Fibroblast of lung (primary cell): Measurements from ENCODE around the gene UPP2. TPM values are rescaled to one million over a fixed set of nuclear protein-coding genes. Genes with fewer than 3 reads are reported as not detected.

Experiments used
- DNase-seq, 2 donors: peaks; one replicate each; pipeline versions ENCODE4 v3.0.0 to v3.0.0-alpha.2; 2010; ENCODE audit warnings: low read depth in 2 of 2
- H2AFZ ChIP-seq: 2 replicates; pipeline ENCODE4 v1.5.1; 2012; ENCODE audit warnings: low read length, control low read depth, inconsistent platforms
- H3K27ac ChIP-seq: 2 replicates; pipeline ENCODE4 v1.5.1; 2011; ENCODE audit warnings: low read length, control low read depth; ENCODE audit not compliant: insufficient read depth
- H3K27me3 ChIP-seq: 2 replicates; pipeline ENCODE4 v1.5.1; 2011; ENCODE audit warnings: mild to moderate bottlenecking, low read length; ENCODE audit not compliant: control insufficient read depth, insufficient read depth
- H3K36me3 ChIP-seq: 2 replicates; pipeline ENCODE4 v1.5.1; 2011; ENCODE audit warnings: low read length; ENCODE audit not compliant: control insufficient read depth, insufficient read depth
- H3K4me1 ChIP-seq: 2 replicates; pipeline ENCODE4 v1.5.1; 2011; ENCODE audit warnings: low read length; ENCODE audit not compliant: control insufficient read depth, insufficient read depth; ENCODE audit errors: extremely low read depth
- H3K4me2 ChIP-seq: 2 replicates; pipeline ENCODE4 v1.5.1; 2011; ENCODE audit warnings: low read length, control low read depth; ENCODE audit not compliant: insufficient read depth; ENCODE audit errors: extremely low read depth
- H3K4me3 ChIP-seq, 4 experiments: fragments of 200-600 bp in 1 of 4; sonication (generic) in 1 of 4; replicated peaks in 1 of 4; 2 replicates each; pipeline ENCODE4 v1.5.1; 2011 to 2016; ENCODE audit warnings: low read length in 4 of 4, low read depth in 3 of 4, mild to moderate bottlenecking in 3 of 4, control low read depth in 2 of 4, inconsistent platforms in 1 of 4, mixed read lengths in 1 of 4; ENCODE audit not compliant: insufficient read depth in 1 of 4; ENCODE audit errors: control extremely low read depth in 1 of 4
- H3K79me2 ChIP-seq: 2 replicates; pipeline ENCODE4 v1.5.1; 2012; ENCODE audit warnings: mild to moderate bottlenecking, low read length, inconsistent platforms; ENCODE audit not compliant: control insufficient read depth, insufficient read depth
- H3K9ac ChIP-seq: 2 replicates; pipeline ENCODE4 v1.5.1; 2011; ENCODE audit warnings: mild to moderate bottlenecking, low read length, control low read depth; ENCODE audit not compliant: insufficient read depth
- H3K9me3 ChIP-seq: 2 replicates; pipeline ENCODE4 v1.5.1; 2012; ENCODE audit warnings: low read depth, low read length; ENCODE audit not compliant: control insufficient read depth, insufficient read depth
- H4K20me1 ChIP-seq: 2 replicates; pipeline ENCODE4 v1.5.1; 2011; ENCODE audit warnings: low read length; ENCODE audit not compliant: control insufficient read depth, insufficient read depth; ENCODE audit errors: extremely low read depth
- EZH2 ChIP-seq: IDR thresholded peaks from 2 replicates; pipeline ENCODE4 v1.5.1; 2012; ENCODE audit warnings: low read length, control low read depth, mild to moderate bottlenecking; ENCODE audit errors: missing control alignments
- polyA plus RNA-seq, 2 donors: library from polyadenylated mRNA; depleted of rRNA in 1 of 2; stranded (reverse) in 1 of 2; unstranded in 1 of 2; fragments of >200 nt; gene quantifications; 2 replicates each; pipeline ENCODE4 v1.2.1, GENCODE V29; 2011 to 2012; ENCODE audit warnings: missing spikeins in 1 of 2
- total RNA-seq: library from RNA; depleted of rRNA; stranded (reverse); fragments of >200 nt; gene quantifications from 2 replicates; pipeline ENCODE4 v1.2.1, GENCODE V29; 2014
- TF ChIP-seq, protein P1 (sequence below), 2 donors: IDR thresholded peaks in 1 of 2; conservative IDR thresholded peaks in 1 of 2; 1 replicate in 1 of 2; 2 replicates in 1 of 2; pipeline ENCODE4 v1.5.1; 2011 to 2012; ENCODE audit warnings: low read length in 2 of 2, control low read depth in 1 of 2, inconsistent platforms in 1 of 2, low read depth in 1 of 2, mild to moderate bottlenecking in 1 of 2

The UPP2 gene
- total and polyA plus RNA-seq, 2 donors (not counting 1 experiment from before 2014, with no cell fraction given): not detected

DNA sequence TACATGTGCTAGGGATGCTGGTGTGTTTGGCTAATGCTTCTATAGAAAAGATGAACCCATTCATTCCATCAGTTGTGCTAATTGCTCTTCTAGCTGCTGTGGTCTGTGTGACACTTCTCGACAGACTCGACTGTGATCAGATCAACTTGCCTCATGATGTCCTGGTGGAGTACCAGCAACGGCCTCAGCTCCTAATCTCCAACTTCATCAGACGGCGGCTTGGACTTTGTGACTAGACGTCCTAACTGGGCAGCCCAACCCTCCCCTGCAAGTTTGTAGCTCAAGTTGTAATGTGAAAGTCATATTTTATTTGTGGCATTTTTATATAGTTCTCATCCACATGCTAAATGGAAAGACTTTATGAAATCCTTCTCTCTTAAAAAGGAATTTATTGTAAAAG lies 33.0 kb downstream of the UPP2 start:
- TF ChIP-seq EZH2: no peak
- TF ChIP-seq, protein P1, sequence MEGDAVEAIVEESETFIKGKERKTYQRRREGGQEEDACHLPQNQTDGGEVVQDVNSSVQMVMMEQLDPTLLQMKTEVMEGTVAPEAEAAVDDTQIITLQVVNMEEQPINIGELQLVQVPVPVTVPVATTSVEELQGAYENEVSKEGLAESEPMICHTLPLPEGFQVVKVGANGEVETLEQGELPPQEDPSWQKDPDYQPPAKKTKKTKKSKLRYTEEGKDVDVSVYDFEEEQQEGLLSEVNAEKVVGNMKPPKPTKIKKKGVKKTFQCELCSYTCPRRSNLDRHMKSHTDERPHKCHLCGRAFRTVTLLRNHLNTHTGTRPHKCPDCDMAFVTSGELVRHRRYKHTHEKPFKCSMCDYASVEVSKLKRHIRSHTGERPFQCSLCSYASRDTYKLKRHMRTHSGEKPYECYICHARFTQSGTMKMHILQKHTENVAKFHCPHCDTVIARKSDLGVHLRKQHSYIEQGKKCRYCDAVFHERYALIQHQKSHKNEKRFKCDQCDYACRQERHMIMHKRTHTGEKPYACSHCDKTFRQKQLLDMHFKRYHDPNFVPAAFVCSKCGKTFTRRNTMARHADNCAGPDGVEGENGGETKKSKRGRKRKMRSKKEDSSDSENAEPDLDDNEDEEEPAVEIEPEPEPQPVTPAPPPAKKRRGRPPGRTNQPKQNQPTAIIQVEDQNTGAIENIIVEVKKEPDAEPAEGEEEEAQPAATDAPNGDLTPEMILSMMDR (conservative IDR thresholded peaks at IDR 0.05 in 1 of 2, IDR thresholded peaks at IDR 0.05 in 1 of 2; ENCODE audit: low read depth in 1 of 2, low read length in 2 of 2): no peak
- H3K9me3 ChIP-seq: no peaks in the 10 kb centered on the region
- no peaks in the 10 kb centered on the region for H3K36me3 ChIP-seq
- H3K79me2 ChIP-seq: no peaks in the 10 kb centered on the region
- no peak overlapping the region for H3K27ac ChIP-seq
- H3K9ac ChIP-seq: no peak overlapping the region
- H3K4me2 ChIP-seq: no peak overlapping the region
- no peak overlapping the region for H3K4me3 ChIP-seq
- no peaks in the 10 kb centered on the region for H3K4me1 ChIP-seq
- H3K27me3 ChIP-seq: peaks cover 4% of the 10 kb centered on the region
- no peak for DNase-seq
- no peak overlapping the region for H2AFZ ChIP-seq
- no peaks in the 10 kb centered on the region for H4K20me1 ChIP-seq

DNA sequence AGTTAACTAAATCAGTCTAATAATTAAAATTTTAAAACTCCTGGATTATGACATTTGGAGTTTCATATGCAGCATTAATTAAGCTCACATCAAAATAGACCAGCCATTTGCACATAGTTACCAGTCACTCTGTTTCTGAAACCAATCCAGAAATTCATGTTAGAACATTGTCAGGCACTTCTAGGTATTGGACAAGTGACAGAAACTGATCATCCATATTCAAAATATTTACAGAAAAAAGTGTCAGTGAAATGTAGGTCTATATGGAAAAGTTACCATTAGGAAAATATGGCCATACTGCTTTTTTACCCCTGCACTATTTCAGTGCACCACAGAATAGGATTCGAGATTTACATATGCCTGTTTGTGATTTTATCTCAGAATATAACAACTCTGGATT lies 33.4 kb downstream of the UPP2 start:
- Histone ChIP-seq H2AFZ (no peak overlapping the region), H4K20me1 (no peaks in the 10 kb centered on the region), H3K27ac (no peak overlapping the region), H3K27me3 (peaks cover 4% of the 10 kb centered on the region), H3K4me1 (no peaks in the 10 kb centered on the region), H3K79me2 (no peaks in the 10 kb centered on the region), H3K36me3 (no peaks in the 10 kb centered on the region), H3K9me3 (no peaks in the 10 kb centered on the region), H3K4me3 (no peak overlapping the region), H3K4me2 (no peak overlapping the region), H3K9ac (no peak overlapping the region)
- no peak for DNase-seq
- no peak for TF ChIP-seq EZH2
- TF ChIP-seq, protein P1 (conservative IDR thresholded peaks at IDR 0.05 in 1 of 2, IDR thresholded peaks at IDR 0.05 in 1 of 2; ENCODE audit: low read depth in 1 of 2, low read length in 2 of 2): no peak

DNA sequence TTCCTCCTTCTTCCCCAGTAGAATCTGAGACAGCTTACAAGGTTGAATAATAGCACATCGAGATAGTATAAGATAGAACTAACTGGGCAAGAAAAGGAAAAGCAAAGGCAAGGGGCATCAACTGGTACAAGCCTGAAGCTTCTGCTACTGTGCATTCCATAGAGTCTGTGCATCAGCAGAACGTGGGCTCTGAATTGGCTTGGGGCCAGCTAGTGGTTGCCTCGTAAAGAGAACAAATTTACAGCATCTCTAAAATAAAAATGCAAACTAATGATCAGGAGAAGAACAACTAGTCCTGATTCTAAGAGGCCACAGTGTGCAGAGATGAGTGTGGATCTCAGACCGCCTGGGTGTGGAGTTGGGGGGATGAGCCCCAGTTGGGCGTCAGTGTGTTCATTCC lies 36.6 kb downstream of the UPP2 start:
- H4K20me1 ChIP-seq: no peaks in the 10 kb centered on the region
- H3K27ac ChIP-seq: no peak overlapping the region
- no peak overlapping the region for H3K9ac ChIP-seq
- no peaks in the 10 kb centered on the region for H3K9me3 ChIP-seq
- no peaks in the 10 kb centered on the region for H3K36me3 ChIP-seq
- H3K4me3 ChIP-seq: no peak overlapping the region
- H2AFZ ChIP-seq: no peak overlapping the region
- H3K79me2 ChIP-seq: no peaks in the 10 kb centered on the region
- peaks cover 4% of the 10 kb centered on the region for H3K27me3 ChIP-seq
- DNase-seq: no peak
- H3K4me2 ChIP-seq: no peak overlapping the region
- no peaks in the 10 kb centered on the region for H3K4me1 ChIP-seq
- TF ChIP-seq EZH2: no peak
- TF ChIP-seq, protein P1 (conservative IDR thresholded peaks at IDR 0.05 in 1 of 2, IDR thresholded peaks at IDR 0.05 in 1 of 2; ENCODE audit: low read depth in 1 of 2, low read length in 2 of 2): no peak
